Osteocyte (in vitro differentiated cells): ENCODE data around the gene FBLN2. TPM values are rescaled to one million over a fixed set of nuclear protein-coding genes. Genes with fewer than 3 reads are reported as not detected.
"Not testable (repeated sequence)": the region's sequence is repeated elsewhere in the genome, so short reads cannot be mapped to it uniquely, and the experiment has no call there.

ENCODE experiments used
- DNase-seq: peaks from one replicate; pipeline ENCODE4 v3.0.0; 2021; ENCODE audit warnings: mixed read lengths; ENCODE audit not compliant: unreplicated experiment; ENCODE audit errors: extremely low spot score
- H3K27ac Mint-ChIP-seq: one replicate; pipeline ENCODE4 v1.8.0; 2021; ENCODE audit warnings: mild to moderate bottlenecking, mixed read lengths; ENCODE audit not compliant: unreplicated experiment
- H3K27me3 Mint-ChIP-seq: one replicate; pipeline ENCODE4 v1.8.0; 2021; ENCODE audit warnings: mixed read lengths; ENCODE audit not compliant: unreplicated experiment
- H3K36me3 Mint-ChIP-seq: one replicate; pipeline ENCODE4 v1.8.0; 2021; ENCODE audit warnings: mixed read lengths; ENCODE audit not compliant: unreplicated experiment
- H3K4me1 Mint-ChIP-seq: one replicate; pipeline ENCODE4 v1.8.0; 2021; ENCODE audit warnings: mixed read lengths; ENCODE audit not compliant: unreplicated experiment
- H3K4me3 Mint-ChIP-seq: one replicate; pipeline ENCODE4 v1.8.0; 2021; ENCODE audit warnings: mild to moderate bottlenecking, moderate library complexity, mixed read lengths; ENCODE audit not compliant: unreplicated experiment
- H3K9me3 Mint-ChIP-seq: one replicate; pipeline ENCODE4 v1.8.0; 2021; ENCODE audit warnings: mixed read lengths; ENCODE audit not compliant: unreplicated experiment
- CTCF ChIP-seq: fragments of 200-600 bp; sonication (generic); IDR thresholded peaks from 2 replicates; pipeline ENCODE4 v1.5.0; 2021; ENCODE audit warnings: antibody characterized with exemption, mild to moderate bottlenecking, moderate library complexity
- total RNA-seq: library from RNA; stranded (reverse); gene quantifications from 2 replicates; pipeline ENCODE4 v1.2.1, GENCODE V29; 2021

Gene FBLN2
- total RNA-seq, 1 donor from 2014 or later, result 215 TPM

GRCh38 chr3:13561376-13561775 lies 12.5 kb downstream of the FBLN2 start:
- no peak for DNase-seq
- no peak overlapping the region for H3K27ac Mint-ChIP-seq
- H3K36me3 Mint-ChIP-seq, result no peaks in the 10 kb centered on the region
- H3K9me3 Mint-ChIP-seq, result no peaks in the 10 kb centered on the region
- TF ChIP-seq CTCF, result no peak
- H3K4me3 Mint-ChIP-seq, result no peak overlapping the region
- peaks cover 65% of the 10 kb centered on the region for H3K4me1 Mint-ChIP-seq
- H3K27me3 Mint-ChIP-seq, result no peaks in the 10 kb centered on the region

- H3K27me3 Mint-ChIP-seq, result no peaks in the 10 kb centered on the region
- H3K27ac Mint-ChIP-seq, result no peak overlapping the region
- peaks cover 63% of the 10 kb centered on the region for H3K4me1 Mint-ChIP-seq
- H3K4me3 Mint-ChIP-seq, result no peak overlapping the region
- H3K9me3 Mint-ChIP-seq, result no peaks in the 10 kb centered on the region
- no peak for DNase-seq
- no peak for TF ChIP-seq CTCF
- no peaks in the 10 kb centered on the region for H3K36me3 Mint-ChIP-seq
Measured at GRCh38 chr3:13561967-13562366, 13.0 kb downstream of the FBLN2 start.

GRCh38 chr3:13562421-13562820 lies 13.5 kb downstream of the FBLN2 start:
- not testable (repeated sequence) for H3K4me3 Mint-ChIP-seq, DNase-seq, H3K27me3 Mint-ChIP-seq, H3K9me3 Mint-ChIP-seq, H3K27ac Mint-ChIP-seq, H3K36me3 Mint-ChIP-seq
- peaks cover 59% of the 10 kb centered on the region for H3K4me1 Mint-ChIP-seq

- Mint-ChIP-seq H3K9me3 (no peaks in the 10 kb centered on the region), H3K27me3 (no peaks in the 10 kb centered on the region), H3K4me3 (no peak overlapping the region), H3K27ac (no peak overlapping the region), H3K4me1 (peaks cover 59% of the 10 kb centered on the region), H3K36me3 (no peaks in the 10 kb centered on the region)
- no peak for TF ChIP-seq CTCF
- no peak for DNase-seq
Measured at GRCh38 chr3:13563321-13563720, 14.4 kb downstream of the FBLN2 start.

GRCh38 chr3:13563911-13564310 lies 15.0 kb downstream of the FBLN2 start:
- H3K9me3 Mint-ChIP-seq, result no peaks in the 10 kb centered on the region
- peaks cover 62% of the 10 kb centered on the region for H3K4me1 Mint-ChIP-seq
- H3K27me3 Mint-ChIP-seq, result no peaks in the 10 kb centered on the region
- no peak overlapping the region for H3K27ac Mint-ChIP-seq
- no peaks in the 10 kb centered on the region for H3K36me3 Mint-ChIP-seq
- H3K4me3 Mint-ChIP-seq, result no peak overlapping the region
- no peak for DNase-seq
- no peak for TF ChIP-seq CTCF
